Measurements from ENCODE around the gene TMEM178B.

TMEM178B gene

GRCh38 chr7:141374425-141374824 is 300.6 kb downstream of the TMEM178B start (continued):
- TF ChIP-seq ZNF202 (tag by site-specific recombination; IDR thresholded peaks at IDR 0.05; ENCODE audit: borderline replicate concordance) (no peak), ZBTB7A (tag by site-specific recombination; IDR thresholded peaks at IDR 0.05; ENCODE audit: low read depth) (no peak), KLF7 (tag by site-specific recombination; IDR thresholded peaks at IDR 0.05; ENCODE audit: borderline replicate concordance) (no peak), ZXDB (tag by site-specific recombination; IDR thresholded peaks at IDR 0.05) (no peak), ZNF24 (tag by site-specific recombination; IDR thresholded peaks at IDR 0.05) (no peak), ZNF214 (tag by site-specific recombination; IDR thresholded peaks at IDR 0.05; ENCODE audit: borderline replicate concordance) (no peak)
- TF ChIP-seq, protein P1, sequence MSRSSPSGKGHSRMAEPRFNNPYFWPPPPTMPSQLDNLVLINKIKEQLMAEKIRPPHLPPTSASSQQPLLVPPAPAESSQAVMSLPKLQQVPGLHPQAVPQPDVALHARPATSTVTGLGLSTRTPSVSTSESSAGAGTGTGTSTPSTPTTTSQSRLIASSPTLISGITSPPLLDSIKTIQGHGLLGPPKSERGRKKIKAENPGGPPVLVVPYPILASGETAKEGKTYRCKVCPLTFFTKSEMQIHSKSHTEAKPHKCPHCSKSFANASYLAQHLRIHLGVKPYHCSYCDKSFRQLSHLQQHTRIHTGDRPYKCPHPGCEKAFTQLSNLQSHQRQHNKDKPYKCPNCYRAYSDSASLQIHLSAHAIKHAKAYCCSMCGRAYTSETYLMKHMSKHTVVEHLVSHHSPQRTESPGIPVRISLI (tag by site-specific recombination; IDR thresholded peaks at IDR 0.05), result no peak

DNA sequence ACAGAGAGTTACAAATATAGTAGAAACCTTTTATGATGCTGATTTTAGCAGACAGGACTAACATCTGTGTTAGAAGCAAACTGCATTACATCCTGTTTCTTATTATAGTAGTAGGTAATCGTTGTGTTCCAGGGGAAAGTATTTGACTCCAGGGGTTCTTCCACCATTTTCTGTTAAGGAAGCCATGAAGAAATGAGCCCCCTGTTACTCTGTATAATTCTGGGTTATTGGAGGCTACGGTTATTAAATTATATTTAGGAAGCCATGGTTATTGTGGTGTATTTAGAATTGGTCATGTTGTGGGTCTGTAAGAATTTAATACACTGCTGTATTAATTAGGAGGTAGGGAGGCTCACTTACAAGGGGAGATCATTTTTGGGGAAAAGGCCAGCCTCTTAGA is 301.6 kb downstream of the TMEM178B start:
- Histone ChIP-seq H3K9me3 (ENCODE audit: control insufficient read depth, insufficient read depth, low read depth, low read length) (no peaks in the 10 kb centered on the region), H3K36me3 (ENCODE audit: control insufficient read depth in 2 of 2, insufficient read depth in 1 of 2, low read length in 2 of 2) (no peaks in the 10 kb centered on the region), H3K4me3 (ENCODE audit: low read depth, low read length) (no peak overlapping the region), H3K27ac (ENCODE audit: extremely low read depth, low read depth, low read length) (no peak overlapping the region), H3K4me1 (ENCODE audit: control insufficient read depth, insufficient read depth, low read length) (no peaks in the 10 kb centered on the region)
- CTCF ChIA-PET, result no interaction called here
- POLR2A ChIA-PET, result no interaction called here
- no peak for TF ChIP-seq ZNF391 (tag by site-specific recombination; IDR thresholded peaks at IDR 0.05; ENCODE audit: borderline replicate concordance, low read depth)

DNA sequence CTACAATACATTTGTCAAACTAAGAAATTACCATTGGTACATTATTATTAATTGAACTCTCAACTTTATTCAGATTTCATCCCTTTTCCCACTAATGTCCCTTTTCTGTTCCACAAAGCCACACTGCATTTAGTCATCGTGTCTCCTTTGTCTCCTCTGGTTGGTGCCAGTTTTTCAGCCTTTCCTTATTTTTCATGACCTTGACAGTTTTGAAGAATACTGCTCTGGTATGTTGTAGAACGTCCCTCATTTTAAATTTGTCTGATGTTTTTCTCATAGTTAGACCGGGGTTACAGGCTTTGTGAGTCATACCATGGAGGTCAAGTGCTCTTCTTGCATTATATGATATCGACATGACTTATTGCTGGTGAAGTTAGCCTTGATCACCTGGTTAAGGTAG is 304.0 kb downstream of the TMEM178B start:
- Histone ChIP-seq H3K4me1 (ENCODE audit: control insufficient read depth, insufficient read depth, low read length) (no peaks in the 10 kb centered on the region), H3K36me3 (ENCODE audit: control insufficient read depth in 2 of 2, insufficient read depth in 1 of 2, low read length in 2 of 2) (no peaks in the 10 kb centered on the region), H3K27ac (ENCODE audit: extremely low read depth, low read depth, low read length) (no peak overlapping the region), H3K4me3 (ENCODE audit: low read depth, low read length) (no peak overlapping the region), H3K9me3 (ENCODE audit: control insufficient read depth, insufficient read depth, low read depth, low read length) (no peaks in the 10 kb centered on the region)
- CTCF ChIA-PET, result no interaction called here
- POLR2A ChIA-PET, result no interaction called here
- TF ChIP-seq ZNF155 (tag by site-specific recombination; IDR thresholded peaks at IDR 0.05), result no peak

DNA sequence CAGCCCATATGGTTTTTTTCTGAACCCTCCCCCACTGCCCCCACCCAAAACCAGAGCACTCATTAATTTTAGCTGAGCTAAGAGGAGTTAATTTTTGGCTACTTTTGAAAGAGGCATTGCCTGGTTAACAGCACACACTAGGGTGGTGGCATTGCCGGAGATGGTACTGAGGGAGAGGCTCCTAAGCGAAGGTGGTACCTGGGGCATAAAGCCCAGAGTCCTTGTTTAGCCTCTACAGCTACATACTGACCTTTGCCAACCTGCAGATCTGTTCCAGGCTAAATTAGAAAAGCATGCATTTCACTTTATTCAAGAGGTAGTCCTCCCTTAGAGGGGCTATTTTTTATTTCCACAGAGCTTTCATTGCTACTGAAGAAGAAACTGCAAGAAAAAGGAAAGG is 304.5 kb downstream of the TMEM178B start:
- ChIA-PET CTCF (no interaction called here), POLR2A (no interaction called here)
- H3K9me3 ChIP-seq (ENCODE audit: control insufficient read depth, insufficient read depth, low read depth, low read length), result no peaks in the 10 kb centered on the region
- no peaks in the 10 kb centered on the region for H3K4me1 ChIP-seq (ENCODE audit: control insufficient read depth, insufficient read depth, low read length)
- no peak overlapping the region for H3K4me3 ChIP-seq (ENCODE audit: low read depth, low read length)
- TF ChIP-seq ZNF174 (tag by site-specific recombination; IDR thresholded peaks at IDR 0.05) (no peak), PRDM1 (tag by site-specific recombination; IDR thresholded peaks at IDR 0.05) (0 out of 2 replicates have a peak, but pooled peaks have one; percentile 19), ZNF792 (tag by site-specific recombination; IDR thresholded peaks at IDR 0.05) (no peak), ZNF623 (tag by site-specific recombination; IDR thresholded peaks at IDR 0.05) (no peak)
- H3K27ac ChIP-seq (ENCODE audit: extremely low read depth, low read depth, low read length), result no peak overlapping the region
- no peaks in the 10 kb centered on the region for H3K36me3 ChIP-seq (ENCODE audit: control insufficient read depth in 2 of 2, insufficient read depth in 1 of 2, low read length in 2 of 2)

GRCh38 chr7:141381794-141382427 is 308.0 kb downstream of the TMEM178B start:
- TF ChIP-seq ZNF791 (tag by site-specific recombination; IDR thresholded peaks at IDR 0.05) (no peak), TSHZ1 (tag by site-specific recombination; IDR thresholded peaks at IDR 0.05; ENCODE audit: borderline replicate concordance) (no peak), ZNF2 (tag by site-specific recombination; IDR thresholded peaks at IDR 0.05) (no peak), SP7 (tag by site-specific recombination; IDR thresholded peaks at IDR 0.05) (no peak), ZNF184 (tag by site-specific recombination; IDR thresholded peaks at IDR 0.05) (no peak), KLF16 (tag by site-specific recombination; IDR thresholded peaks at IDR 0.05) (no peak), ZNF785 (tag by site-specific recombination; IDR thresholded peaks at IDR 0.05) (no peak)
- TF ChIP-seq, protein P2, sequence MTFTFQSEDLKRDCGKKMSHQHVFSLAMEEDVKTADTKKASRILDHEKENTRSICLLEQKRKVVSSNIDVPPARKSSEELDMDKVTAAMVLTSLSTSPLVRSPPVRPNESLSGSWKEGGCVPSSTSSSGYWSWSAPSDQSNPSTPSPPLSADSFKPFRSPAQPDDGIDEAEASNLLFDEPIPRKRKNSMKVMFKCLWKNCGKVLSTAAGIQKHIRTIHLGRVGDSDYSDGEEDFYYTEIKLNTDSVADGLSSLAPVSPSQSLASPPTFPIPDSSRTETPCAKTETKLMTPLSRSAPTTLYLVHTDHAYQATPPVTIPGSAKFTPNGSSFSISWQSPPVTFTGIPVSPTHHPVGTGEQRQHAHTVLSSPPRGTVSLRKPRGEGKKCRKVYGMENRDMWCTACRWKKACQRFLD (tag by site-specific recombination; IDR thresholded peaks at IDR 0.05), result no peak
- Histone ChIP-seq H3K27ac (ENCODE audit: extremely low read depth, low read depth, low read length) (no peak overlapping the region), H3K4me3 (ENCODE audit: low read depth, low read length) (no peak overlapping the region), H3K9me3 (ENCODE audit: control insufficient read depth, insufficient read depth, low read depth, low read length) (no peaks in the 10 kb centered on the region), H3K36me3 (ENCODE audit: control insufficient read depth in 2 of 2, insufficient read depth in 1 of 2, low read length in 2 of 2) (no peaks in the 10 kb centered on the region), H3K4me1 (ENCODE audit: control insufficient read depth, insufficient read depth, low read length) (no peaks in the 10 kb centered on the region)
- ChIA-PET CTCF (no interaction called here), POLR2A (no interaction called here)
